Measurements from ENCODE around the gene SPATS2.

Gene SPATS2

DNA sequence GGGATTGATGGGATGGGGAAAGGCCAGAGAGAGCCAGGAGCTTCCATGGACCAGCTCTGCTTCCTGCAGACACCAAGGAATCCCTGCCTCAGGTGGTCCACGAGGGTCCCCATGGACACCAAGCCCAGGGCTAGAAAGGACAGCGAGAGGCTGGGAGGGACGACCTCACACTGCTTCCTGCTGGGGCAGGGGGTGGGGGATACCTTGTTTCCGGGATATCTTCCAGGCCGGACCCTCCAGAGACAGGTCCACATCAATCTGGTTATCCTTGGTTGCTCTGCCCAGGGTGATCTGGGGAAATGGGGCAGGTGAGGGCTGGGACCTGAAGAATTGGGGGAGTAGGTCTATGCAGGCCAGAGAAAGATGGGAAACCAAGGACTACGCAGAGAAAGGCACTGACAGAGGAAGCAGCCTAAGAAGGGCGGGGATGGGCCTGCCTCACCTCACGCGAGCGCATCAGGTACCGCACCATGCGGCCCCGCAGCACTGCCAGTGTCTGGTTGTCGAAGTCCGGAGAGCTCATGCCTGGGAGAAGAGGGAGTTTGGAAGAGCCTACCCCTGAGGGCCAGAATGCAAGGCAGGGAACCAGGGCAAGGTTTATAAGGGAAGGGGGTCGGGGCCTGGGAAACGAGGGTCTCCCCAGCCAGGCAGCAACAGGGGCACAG, 191.9 kb downstream of the SPATS2 start:
- no peak for DNase-seq

DNA sequence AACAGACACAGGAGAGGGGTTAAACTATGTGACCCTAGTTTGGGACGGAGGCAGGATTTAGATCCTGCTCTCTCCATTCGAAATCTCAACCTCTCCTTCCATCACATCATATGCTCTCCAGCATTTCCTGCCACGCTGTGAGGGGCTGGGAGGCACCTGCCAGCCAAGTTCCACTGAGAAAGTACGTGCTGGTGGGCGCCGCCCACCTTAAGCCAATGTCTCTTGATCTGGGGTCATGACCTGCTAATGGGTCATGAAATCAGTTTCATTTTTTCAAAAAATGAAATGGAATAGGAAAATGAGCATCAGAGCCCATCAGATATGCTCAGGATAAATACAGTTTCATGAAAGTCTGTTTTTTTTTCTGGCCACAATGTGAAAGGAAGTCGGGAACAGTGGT, 193.4 kb downstream of the SPATS2 start:
- no peak for DNase-seq

DNA sequence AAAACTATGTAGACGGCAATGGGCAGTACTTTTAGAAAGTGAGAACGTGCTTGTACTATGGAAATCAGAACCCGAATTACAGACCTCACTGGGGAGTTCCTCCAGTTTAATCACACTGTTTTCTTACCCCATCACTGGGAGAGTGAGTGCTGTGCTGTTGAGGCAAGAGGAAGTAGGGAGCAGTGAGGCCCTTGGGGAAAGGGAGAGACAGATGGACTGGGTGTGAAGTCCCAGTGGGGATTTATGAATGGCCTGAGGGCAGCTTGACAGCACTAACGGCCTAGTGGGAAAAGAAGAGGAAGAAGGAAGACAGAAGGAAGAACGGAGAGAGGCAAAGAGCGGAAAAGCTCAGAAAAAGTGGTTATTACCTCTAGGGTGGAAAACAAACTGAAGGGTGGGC, 195.0 kb downstream of the SPATS2 start:
- no peak for DNase-seq

DNA sequence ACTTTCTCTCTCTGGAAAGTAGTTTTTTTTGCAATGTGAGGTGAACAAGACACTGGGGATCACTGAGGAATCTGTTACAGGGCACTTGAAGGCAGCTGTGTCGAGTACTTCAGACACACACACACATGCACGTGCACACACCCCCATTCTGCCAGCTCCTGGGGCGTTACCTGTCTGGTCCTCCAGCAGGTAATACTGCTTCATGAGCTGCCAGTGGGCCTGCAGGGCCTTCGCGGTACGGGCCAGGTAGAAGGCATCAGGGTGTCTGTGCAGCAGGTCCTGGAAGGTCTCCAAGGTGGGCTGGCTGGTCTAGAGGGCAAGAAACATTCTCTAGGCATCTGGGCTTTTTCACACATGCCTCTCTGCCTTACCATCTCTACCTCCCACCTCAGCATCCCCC, 195.6 kb downstream of the SPATS2 start:
- no peak for DNase-seq

DNA sequence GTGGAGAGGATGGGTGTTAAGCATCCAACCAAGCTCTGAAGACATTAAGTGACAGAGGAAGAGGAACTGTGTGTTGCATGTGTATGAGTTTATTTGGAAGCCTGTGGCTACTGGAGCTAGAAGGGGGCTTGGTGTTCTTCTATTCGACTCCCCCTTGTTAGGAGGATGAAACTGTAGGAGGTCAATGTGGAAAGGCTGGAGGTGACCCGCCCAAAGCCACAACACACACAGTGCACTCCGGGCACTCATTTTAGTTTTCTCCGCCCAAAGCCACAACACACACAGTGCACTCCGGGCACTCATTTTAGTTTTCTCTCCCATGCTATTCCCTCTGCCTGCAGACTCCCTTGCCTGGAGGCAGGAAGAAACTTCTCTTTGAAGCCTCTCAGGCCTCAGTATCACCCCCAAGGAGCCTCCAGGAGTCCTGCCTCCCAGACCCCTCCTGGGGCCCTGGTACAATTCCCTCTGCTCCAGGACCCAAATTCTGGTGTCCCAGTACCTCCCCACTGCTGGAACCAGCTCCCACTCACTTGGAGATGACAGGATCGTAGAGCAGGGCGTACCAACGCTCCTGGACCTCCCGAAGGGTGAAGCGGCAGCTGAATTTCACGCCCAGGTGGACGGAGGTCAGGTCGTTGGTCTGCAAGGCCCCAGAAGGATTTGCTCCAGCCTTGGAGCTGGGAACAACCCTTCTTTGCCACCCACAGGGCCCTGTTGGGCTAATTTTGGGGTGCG, 196.9 kb downstream of the SPATS2 start:
- no peak for DNase-seq

DNA sequence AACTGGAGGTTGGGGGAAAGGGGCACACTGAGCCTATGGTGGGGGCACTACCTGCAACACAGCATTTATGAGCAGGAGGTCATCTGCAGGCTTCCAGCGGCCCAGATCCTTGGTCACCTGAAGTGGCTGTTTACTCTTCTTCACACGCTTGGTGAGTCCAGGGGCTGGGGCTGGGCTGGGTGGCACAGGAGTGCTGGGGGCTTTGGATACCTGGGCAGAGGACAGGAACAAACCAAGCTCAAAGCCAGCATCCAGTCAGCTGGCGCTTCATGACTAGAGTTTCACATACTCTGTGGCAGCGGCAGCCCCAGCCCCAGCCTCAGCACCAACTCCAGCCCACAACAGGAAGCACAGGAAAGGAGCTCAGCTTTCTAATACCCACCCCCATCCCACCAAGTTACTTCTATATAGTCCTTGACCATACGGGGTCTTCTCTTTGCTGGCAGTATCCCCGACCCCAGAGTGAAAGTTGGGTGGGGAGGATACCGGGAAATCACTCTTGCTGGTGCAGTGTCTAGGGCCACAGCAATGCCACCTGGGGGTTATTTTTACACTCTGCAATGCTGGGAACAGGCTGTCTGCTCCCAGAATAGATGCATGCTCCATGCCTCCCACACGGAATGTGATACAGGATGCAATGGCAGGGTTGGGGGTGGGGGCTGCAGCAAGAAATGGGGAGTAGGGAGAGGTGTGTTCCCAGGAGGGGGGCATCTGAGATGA, 197.6 kb downstream of the SPATS2 start:
- no peak for DNase-seq

DNA sequence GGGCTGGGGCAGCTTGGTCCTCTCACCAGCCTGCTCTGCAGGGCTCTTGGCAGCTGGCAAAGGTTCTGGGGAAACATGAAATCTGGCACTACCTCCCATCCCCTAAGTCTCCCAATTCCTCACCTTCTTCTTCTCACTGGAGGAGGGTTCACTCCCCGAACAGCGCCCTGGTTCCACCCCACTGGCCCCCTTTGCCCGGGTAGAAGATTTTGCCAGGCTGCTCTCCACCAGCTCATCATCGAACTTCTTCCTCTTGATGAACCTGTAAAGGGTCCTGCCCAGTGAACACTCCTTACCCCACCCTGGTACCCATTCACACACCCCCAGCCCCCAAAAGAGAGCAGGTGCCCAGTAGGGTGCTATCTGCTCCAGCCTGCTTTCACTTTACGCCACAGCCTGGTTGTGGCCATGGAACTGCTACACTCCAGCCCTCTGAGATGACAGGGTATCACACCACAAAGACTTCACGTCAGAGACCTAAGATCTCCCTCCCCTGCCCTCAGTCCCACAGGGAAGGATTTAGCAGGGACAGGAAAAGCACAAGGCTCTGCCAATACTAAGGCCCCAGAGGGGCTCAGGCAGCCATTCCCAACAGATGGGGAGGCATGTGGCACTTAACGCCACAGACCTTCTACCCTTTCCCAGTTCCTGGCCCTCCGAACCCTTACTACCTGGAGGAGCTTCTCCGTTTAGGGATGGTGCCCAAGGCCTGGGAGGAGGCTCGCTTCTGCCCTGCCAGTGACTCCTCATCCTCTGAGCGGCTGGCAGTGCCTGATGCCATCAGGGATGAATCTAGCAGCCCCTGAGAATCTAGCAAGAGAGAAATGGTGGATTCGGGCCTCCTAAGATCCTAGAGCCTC, 198.4 kb downstream of the SPATS2 start:
- DNase-seq: no peak

DNA sequence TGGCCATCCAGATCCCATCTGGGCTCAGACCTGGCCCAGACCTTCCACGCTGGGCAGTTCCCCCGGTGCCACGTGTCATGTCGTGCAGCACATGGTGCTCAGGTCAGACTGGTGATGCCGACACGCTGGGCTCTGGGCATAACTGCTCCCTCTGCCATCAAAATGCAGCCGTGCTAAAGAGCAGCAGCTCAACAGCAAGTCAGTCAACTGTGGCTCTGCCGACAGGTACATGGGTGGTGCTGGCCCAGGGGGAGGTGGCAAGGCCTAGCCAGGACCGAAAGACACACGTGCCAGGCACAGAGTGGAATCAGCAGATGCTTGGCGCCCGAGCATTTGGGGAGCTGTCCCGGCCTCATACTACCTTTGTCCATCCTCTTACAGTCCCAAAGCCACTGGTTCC, 199.1 kb downstream of the SPATS2 start:
- DNase-seq: no peak

DNA sequence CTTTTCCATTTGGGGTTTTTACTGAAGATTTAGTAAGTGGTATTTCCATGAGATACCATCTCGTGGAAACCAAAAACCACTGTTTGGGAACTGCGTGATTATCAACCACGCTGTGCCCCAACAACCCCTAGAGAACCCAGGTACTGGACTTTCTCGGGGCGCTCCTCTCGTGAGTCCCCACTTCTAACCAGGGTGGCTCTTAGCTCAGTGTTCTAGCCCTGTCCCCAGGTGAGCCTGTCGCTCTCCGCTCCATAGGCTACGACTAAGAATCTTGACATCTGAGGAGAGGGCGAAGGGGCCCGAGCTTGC, 200.0 kb downstream of the SPATS2 start:
- DNase-seq: no peak

DNA sequence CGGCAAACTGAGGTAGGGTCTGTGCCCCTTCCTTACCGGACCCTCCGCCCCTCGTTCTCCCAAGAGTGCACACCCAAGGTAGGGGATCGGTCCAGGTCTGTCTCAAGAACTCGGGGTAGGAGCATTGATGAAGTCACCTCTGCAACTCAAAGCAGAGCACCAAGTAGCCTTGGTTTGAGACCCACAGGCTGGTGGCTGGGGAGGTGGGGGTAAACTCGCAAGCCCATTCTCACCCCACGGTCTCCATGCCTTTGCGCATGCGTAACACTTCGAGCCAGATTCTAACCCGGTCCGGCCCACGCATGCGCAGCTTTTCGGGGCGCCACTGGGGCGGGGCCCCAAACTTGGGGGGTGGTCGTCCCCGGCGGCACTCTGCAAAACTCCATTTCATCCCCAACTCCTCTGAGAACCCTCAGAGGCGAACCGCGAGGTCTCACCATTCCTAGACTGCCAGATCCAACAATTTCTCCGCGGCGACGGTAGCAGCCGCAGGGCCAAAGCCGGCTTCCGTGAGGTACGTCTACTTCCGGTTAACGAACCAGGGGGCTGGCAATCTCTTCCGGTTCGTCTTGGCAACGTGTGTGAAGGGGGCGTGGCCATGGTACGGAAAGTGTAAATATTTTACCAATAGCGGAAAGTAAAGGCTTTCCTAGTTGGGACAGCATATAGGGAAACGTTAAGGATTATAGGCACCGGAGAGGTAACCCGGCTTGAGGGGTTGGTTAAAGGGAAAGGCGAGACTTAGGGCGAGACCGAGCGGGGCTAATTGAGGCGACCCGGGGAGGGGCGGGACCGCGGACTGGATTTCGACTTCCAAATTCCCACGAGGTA, 200.6 kb downstream of the SPATS2 start, which contains the start of gene MCRS1:
MCRS1 (minus strand) TSS at position 532 of the 831 bp plus-strand sequence. CDS start 1,411 bp downstream, outside the sequence.
- DNase-seq: peak; percentile 83

DNA sequence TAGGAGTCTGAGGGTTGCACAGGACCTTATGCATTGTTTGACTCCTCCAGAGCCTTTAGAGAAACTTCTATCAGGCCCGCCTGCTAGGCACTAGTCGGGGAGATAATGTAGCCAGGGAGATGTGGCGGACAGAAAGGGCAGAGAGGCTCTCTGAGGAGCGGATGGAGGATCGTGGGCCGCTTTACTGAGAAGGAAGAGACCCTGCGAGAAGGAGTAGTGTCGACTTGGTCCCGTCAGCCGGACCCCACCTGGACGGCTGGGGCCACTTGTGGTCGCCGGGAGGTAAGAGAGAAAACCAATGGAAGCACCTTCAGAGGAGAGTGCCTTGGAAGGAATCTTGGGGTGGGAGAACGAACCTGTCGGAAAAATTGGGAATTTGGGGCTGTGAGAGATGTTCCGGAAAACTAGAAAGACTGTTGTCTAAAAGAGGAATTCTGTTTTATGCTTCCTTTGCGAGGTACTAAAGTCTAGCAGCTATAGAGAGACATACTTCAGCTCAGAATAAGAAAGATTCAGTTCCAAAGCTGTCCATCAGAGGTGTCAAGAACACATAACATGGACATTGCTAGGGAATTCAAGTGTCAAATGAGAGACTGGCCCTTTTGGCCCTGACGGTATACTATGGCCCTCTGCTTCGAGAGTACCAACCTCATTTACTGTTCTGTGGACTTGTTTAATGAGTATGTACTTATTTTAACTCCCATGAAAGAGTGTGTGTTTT, 201.3 kb downstream of the SPATS2 start:
- DNase-seq: peak; percentile 20
